Liver (tissue), 3 donors: ENCODE results near the gene ERBB4.

Experiments
- ATF3 ChIP-seq: IDR thresholded peaks from 2 replicates; pipeline ENCODE4 v1.6.1; 2016; ENCODE audit warnings: antibody characterized with exemption
- EGR1 ChIP-seq, 2 donors: IDR thresholded peaks; 2 replicates each; pipeline ENCODE4 v1.6.1; 2016 to 2018; ENCODE audit warnings: antibody characterized with exemption in 2 of 2, low read depth in 2 of 2
- GABPA ChIP-seq, 2 donors: IDR thresholded peaks in 1 of 2; conservative IDR thresholded peaks in 1 of 2; 2 replicates each; pipeline ENCODE4 v1.6.1; 2016; ENCODE audit warnings: antibody characterized with exemption in 2 of 2, mild to moderate bottlenecking in 1 of 2, moderate library complexity in 1 of 2
- JUND ChIP-seq, 2 donors: IDR thresholded peaks; 2 replicates each; pipeline ENCODE4 v1.6.1; 2016; ENCODE audit warnings: antibody characterized with exemption in 2 of 2
- SP1 ChIP-seq: IDR thresholded peaks from 2 replicates; pipeline ENCODE4 v1.6.1; 2018; ENCODE audit warnings: antibody characterized with exemption, mild to moderate bottlenecking
- TAF1 ChIP-seq: conservative IDR thresholded peaks from 2 replicates; pipeline ENCODE4 v1.6.1; 2016; ENCODE audit warnings: antibody characterized with exemption, mild to moderate bottlenecking
- ZBTB33 ChIP-seq: IDR thresholded peaks from 2 replicates; pipeline ENCODE4 v1.6.1; 2016; ENCODE audit warnings: antibody characterized with exemption
- TF ChIP-seq, protein P1 (sequence below): fragments of 150-350 bp; IDR thresholded peaks from 2 replicates; pipeline ENCODE4 v1.5.1; 2017; ENCODE audit warnings: improper control_type of control experiment, low read depth, low read length; ENCODE audit not compliant: missing input control
- TF ChIP-seq, protein P2 (sequence below): IDR thresholded peaks from 2 replicates; pipeline ENCODE4 v1.6.1; 2016; ENCODE audit warnings: antibody characterized with exemption
- donor health status: healthy.
- donor health status: healthy.

GRCh38 chr2:212367431-212367830, 171.2 kb downstream of the ERBB4 start:
- TF ChIP-seq, protein P1, sequence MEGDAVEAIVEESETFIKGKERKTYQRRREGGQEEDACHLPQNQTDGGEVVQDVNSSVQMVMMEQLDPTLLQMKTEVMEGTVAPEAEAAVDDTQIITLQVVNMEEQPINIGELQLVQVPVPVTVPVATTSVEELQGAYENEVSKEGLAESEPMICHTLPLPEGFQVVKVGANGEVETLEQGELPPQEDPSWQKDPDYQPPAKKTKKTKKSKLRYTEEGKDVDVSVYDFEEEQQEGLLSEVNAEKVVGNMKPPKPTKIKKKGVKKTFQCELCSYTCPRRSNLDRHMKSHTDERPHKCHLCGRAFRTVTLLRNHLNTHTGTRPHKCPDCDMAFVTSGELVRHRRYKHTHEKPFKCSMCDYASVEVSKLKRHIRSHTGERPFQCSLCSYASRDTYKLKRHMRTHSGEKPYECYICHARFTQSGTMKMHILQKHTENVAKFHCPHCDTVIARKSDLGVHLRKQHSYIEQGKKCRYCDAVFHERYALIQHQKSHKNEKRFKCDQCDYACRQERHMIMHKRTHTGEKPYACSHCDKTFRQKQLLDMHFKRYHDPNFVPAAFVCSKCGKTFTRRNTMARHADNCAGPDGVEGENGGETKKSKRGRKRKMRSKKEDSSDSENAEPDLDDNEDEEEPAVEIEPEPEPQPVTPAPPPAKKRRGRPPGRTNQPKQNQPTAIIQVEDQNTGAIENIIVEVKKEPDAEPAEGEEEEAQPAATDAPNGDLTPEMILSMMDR = no peak
- TF ChIP-seq, protein P2, sequence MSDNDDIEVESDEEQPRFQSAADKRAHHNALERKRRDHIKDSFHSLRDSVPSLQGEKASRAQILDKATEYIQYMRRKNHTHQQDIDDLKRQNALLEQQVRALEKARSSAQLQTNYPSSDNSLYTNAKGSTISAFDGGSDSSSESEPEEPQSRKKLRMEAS = no peak
- no peak for TF ChIP-seq ATF3
- no peak for TF ChIP-seq SP1
- TF ChIP-seq TAF1 = no peak
- TF ChIP-seq GABPA (IDR thresholded peaks at IDR 0.05 in 1 of 2, conservative IDR thresholded peaks at IDR 0.05 in 1 of 2) = no peak
- TF ChIP-seq JUND (IDR thresholded peaks at IDR 0.05) = no peak
- no peak for TF ChIP-seq ZBTB33
- TF ChIP-seq EGR1 (IDR thresholded peaks at IDR 0.05; ENCODE audit: low read depth in 2 of 2) = no peak
